Endodermal cell (in vitro differentiated cells): ENCODE data around the gene GALNT18. TPM values are rescaled to one million over a fixed set of nuclear protein-coding genes. Genes with fewer than 3 reads are reported as not detected.

Experiments used
- DNase-seq: peaks from one replicate; pipeline ENCODE4 v3.0.0-alpha.2; 2017
- H3K27ac ChIP-seq: 2 replicates; pipeline ENCODE4 v1.5.1; 2013; ENCODE audit warnings: mild to moderate bottlenecking, low read depth, low read length, moderate library complexity
- H3K27me3 ChIP-seq: 2 replicates; pipeline ENCODE4 v1.6.1; 2013; ENCODE audit warnings: mild to moderate bottlenecking, low read length, moderate library complexity; ENCODE audit not compliant: insufficient read depth, control insufficient read depth, poor library complexity, severe bottlenecking
- H3K36me3 ChIP-seq: 2 replicates; pipeline ENCODE4 v1.7.0; 2013; ENCODE audit warnings: mild to moderate bottlenecking, low read length, moderate library complexity; ENCODE audit not compliant: control insufficient read depth, insufficient read depth
- H3K4me1 ChIP-seq: one replicate; pipeline ENCODE4 v1.7.0; 2013; ENCODE audit warnings: low read length; ENCODE audit not compliant: control insufficient read depth, insufficient read depth
- H3K4me3 ChIP-seq: 2 replicates; pipeline ENCODE4 v1.5.1; 2013; ENCODE audit warnings: mild to moderate bottlenecking, low read length, moderate library complexity
- H3K9ac ChIP-seq: 2 replicates; pipeline ENCODE4 v1.6.1; 2013; ENCODE audit warnings: mild to moderate bottlenecking, low read length, moderate library complexity; ENCODE audit not compliant: poor library complexity, severe bottlenecking; ENCODE audit errors: extremely low read depth
- H3K9me3 ChIP-seq: 2 replicates; pipeline ENCODE4 v1.6.1; 2013; ENCODE audit warnings: mild to moderate bottlenecking, low read length, moderate library complexity; ENCODE audit not compliant: control insufficient read depth
- H3K27ac Mint-ChIP-seq: 2 replicates; pipeline ENCODE4 v1.8.0; 2020; ENCODE audit warnings: mixed read lengths
- H3K27me3 Mint-ChIP-seq: 2 replicates; pipeline ENCODE4 v1.8.0; 2021; ENCODE audit warnings: mild to moderate bottlenecking, mixed read lengths; ENCODE audit not compliant: insufficient read depth
- H3K36me3 Mint-ChIP-seq: 2 replicates; pipeline ENCODE4 v1.8.0; 2020; ENCODE audit warnings: low read depth, mixed read lengths
- H3K4me1 Mint-ChIP-seq: 2 replicates; pipeline ENCODE4 v1.8.0; 2020; ENCODE audit warnings: mixed read lengths
- H3K4me3 Mint-ChIP-seq: 2 replicates; pipeline ENCODE4 v1.8.0; 2020; ENCODE audit warnings: mild to moderate bottlenecking, moderate library complexity, mixed read lengths
- H3K9me3 Mint-ChIP-seq: 2 replicates; pipeline ENCODE4 v1.8.0; 2020; ENCODE audit warnings: mild to moderate bottlenecking, mixed read lengths
- WGBS, 2 experiments: methylation state at CpG; one replicate each; pipeline versions ENCODE4 v1.1.5 to v1.1.7; 2013; ENCODE audit warnings: missing lambda C conversion rate in 2 of 2, mixed read lengths in 1 of 2; ENCODE audit not compliant: insufficient coverage in 1 of 2, insufficient read length in 1 of 2; 5-methylcytosine and 5-hydroxymethylcytosine counted together
- total RNA-seq, 2 donors: library from RNA; stranded (reverse); fragmentation: NEBNext Ultra II Directional in 1 of 2; extraction: Animal tissue kit (Norgen Biotek cat#: 25700) in 1 of 2; gene quantifications; 2 replicates in 1 of 2; 3 replicates in 1 of 2; pipeline ENCODE4 v1.2.1, GENCODE V29; 2021
- TF ChIP-seq, protein P1 (sequence below): fragments of 200-600 bp; sonication (generic); conservative IDR thresholded peaks from 2 replicates; pipeline ENCODE4 v1.5.0; 2021; ENCODE audit warnings: antibody characterized with exemption, mild to moderate bottlenecking

Gene GALNT18
- total RNA-seq, 2 donors from 2014 or later: 5.1 to 9.9 TPM

DNA sequence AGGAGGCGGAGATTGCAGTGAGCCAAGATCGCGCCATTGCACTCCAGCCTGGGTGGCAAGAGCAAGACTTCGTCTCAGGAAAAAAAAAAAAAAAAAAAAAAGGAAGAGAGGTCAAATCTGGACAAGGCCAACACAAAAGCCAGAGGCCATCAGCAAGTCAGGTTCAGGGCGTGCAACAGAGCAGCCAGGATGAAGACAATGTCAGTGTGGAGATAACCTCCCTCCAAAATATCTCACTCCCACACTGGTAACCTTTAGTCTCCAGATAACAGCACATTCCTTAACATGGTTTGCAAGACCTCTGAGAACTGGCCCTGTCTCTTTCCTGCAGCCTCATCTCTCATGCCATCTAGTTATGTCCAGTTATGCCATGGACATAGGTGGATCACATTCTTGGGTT is 273.5 kb downstream of the GALNT18 start:
- Mint-ChIP-seq H3K27ac (no peak overlapping the region), H3K36me3 (no peaks in the 10 kb centered on the region), H3K4me1 (peaks cover 4% of the 10 kb centered on the region), H3K4me3 (no peak overlapping the region), H3K9me3 (no peaks in the 10 kb centered on the region), H3K27me3 (peaks cover 5% of the 10 kb centered on the region)
- H3K9me3 ChIP-seq: no peaks in the 10 kb centered on the region
- H3K4me1 ChIP-seq: no peaks in the 10 kb centered on the region
- H3K36me3 ChIP-seq: no peaks in the 10 kb centered on the region
- DNase-seq: no peak
- TF ChIP-seq, protein P1, sequence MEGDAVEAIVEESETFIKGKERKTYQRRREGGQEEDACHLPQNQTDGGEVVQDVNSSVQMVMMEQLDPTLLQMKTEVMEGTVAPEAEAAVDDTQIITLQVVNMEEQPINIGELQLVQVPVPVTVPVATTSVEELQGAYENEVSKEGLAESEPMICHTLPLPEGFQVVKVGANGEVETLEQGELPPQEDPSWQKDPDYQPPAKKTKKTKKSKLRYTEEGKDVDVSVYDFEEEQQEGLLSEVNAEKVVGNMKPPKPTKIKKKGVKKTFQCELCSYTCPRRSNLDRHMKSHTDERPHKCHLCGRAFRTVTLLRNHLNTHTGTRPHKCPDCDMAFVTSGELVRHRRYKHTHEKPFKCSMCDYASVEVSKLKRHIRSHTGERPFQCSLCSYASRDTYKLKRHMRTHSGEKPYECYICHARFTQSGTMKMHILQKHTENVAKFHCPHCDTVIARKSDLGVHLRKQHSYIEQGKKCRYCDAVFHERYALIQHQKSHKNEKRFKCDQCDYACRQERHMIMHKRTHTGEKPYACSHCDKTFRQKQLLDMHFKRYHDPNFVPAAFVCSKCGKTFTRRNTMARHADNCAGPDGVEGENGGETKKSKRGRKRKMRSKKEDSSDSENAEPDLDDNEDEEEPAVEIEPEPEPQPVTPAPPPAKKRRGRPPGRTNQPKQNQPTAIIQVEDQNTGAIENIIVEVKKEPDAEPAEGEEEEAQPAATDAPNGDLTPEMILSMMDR: no peak
- H3K27ac ChIP-seq: no peak overlapping the region
- no peak overlapping the region for H3K9ac ChIP-seq
- no peak overlapping the region for H3K4me3 ChIP-seq
- no peaks in the 10 kb centered on the region for H3K27me3 ChIP-seq
- WGBS, 2 experiments: 86 to 93% methylated on average over 1 to 5 of the region's 5 CpGs

DNA sequence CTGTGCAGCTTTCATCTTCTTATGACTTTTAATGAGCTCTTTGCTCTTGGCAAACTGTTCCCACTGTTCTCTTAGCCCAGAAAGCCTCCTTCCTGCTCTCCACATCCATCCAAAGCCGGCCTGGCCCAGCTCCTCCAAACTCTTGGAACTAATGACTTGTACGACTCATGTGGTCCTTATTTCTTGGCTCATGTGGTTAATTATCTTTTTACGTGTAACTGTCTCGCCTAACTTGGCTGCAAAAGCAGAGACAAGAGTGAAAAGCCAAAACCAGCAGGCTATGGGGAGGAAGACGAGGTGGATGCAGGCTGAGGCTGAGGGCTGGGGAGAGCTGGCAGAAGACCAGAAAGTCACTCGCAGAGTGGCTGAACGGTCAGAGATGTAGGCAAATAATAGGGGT is 274.2 kb downstream of the GALNT18 start:
- Mint-ChIP-seq H3K4me3 (no peak overlapping the region), H3K36me3 (no peaks in the 10 kb centered on the region), H3K4me1 (peaks cover 4% of the 10 kb centered on the region), H3K9me3 (no peaks in the 10 kb centered on the region), H3K27ac (no peak overlapping the region), H3K27me3 (peaks cover 5% of the 10 kb centered on the region)
- DNase-seq: no peak
- H3K4me3 ChIP-seq: no peak overlapping the region
- H3K4me1 ChIP-seq: no peaks in the 10 kb centered on the region
- no peaks in the 10 kb centered on the region for H3K36me3 ChIP-seq
- no peaks in the 10 kb centered on the region for H3K9me3 ChIP-seq
- H3K27ac ChIP-seq: no peak overlapping the region
- TF ChIP-seq, protein P1: no peak
- H3K27me3 ChIP-seq: no peaks in the 10 kb centered on the region
- H3K9ac ChIP-seq: no peak overlapping the region
- 94 to 95% methylated on average over 3 to 7 of the region's 7 CpGs for WGBS, 2 experiments

DNA sequence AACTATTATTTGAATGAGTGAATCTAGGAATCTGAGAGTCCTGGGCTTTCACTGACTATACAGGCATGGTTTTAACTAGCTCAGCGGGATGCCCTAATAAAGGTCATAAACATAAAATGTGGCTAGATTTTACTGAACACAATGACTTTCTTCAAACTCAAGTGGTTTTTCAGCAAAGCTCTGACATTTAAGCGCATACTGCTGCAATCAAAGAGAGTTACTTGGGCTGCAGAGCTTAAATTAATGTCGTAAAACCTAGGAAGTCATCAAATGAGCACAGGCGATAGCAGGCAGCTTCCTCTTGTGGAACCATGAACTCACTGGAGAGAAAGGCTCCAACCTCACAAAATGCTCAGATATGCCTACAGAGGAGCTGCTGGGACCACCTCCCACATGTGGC is 275.5 kb downstream of the GALNT18 start:
- Mint-ChIP-seq H3K27me3 (peaks cover 5% of the 10 kb centered on the region), H3K27ac (no peak overlapping the region), H3K9me3 (no peaks in the 10 kb centered on the region), H3K36me3 (no peaks in the 10 kb centered on the region), H3K4me3 (no peak overlapping the region), H3K4me1 (peaks cover 4% of the 10 kb centered on the region)
- no peaks in the 10 kb centered on the region for H3K36me3 ChIP-seq
- no peak overlapping the region for H3K4me3 ChIP-seq
- no peaks in the 10 kb centered on the region for H3K27me3 ChIP-seq
- 89 to 92% methylated on average over 3 to 4 of the region's 4 CpGs for WGBS, 2 experiments
- no peak for DNase-seq
- H3K9ac ChIP-seq: no peak overlapping the region
- TF ChIP-seq, protein P1: no peak
- H3K9me3 ChIP-seq: no peaks in the 10 kb centered on the region
- no peak overlapping the region for H3K27ac ChIP-seq
- H3K4me1 ChIP-seq: no peaks in the 10 kb centered on the region
